B cell (primary cell): ENCODE measurements around the gene PUS3. TPM values are rescaled to one million over a fixed set of nuclear protein-coding genes. Genes with fewer than 3 reads are reported as not detected.

Source experiments
- ATAC-seq: fragments of 200-7000 bp; cut with Tn5 transposase; one replicate; pipeline ENCODE4 v1.10.0; 2021; ENCODE audit warnings: low read depth, mild to moderate bottlenecking, moderate number of reproducible peaks, moderate library complexity
- CTCF ChIA-PET: fragments of 350-600 bp; sonication (Branson Sonifier 250); formaldehyde crosslinking; loops from one replicate; lab custom pipeline; 2021; ENCODE audit warnings: antibody characterized with exemption, inconsistent platforms; lab: Charles Lee
- POLR2A ChIA-PET: fragments of 350-600 bp; sonication (Branson Sonifier 250); formaldehyde crosslinking; loops from one replicate; lab custom pipeline; 2021; ENCODE audit warnings: antibody characterized with exemption; lab: Charles Lee
- DNase-seq: peaks from one replicate; pipeline ENCODE4 v3.0.0; 2013
- H2AFZ ChIP-seq: 2 replicates; pipeline ENCODE4 v1.6.1; 2012; ENCODE audit warnings: mild to moderate bottlenecking, low read depth, low read length; ENCODE audit not compliant: insufficient read depth, poor library complexity, severe bottlenecking
- H3K27ac ChIP-seq, 2 donors: 1 replicate in 1 of 2; 2 replicates in 1 of 2; pipeline ENCODE4 v1.5.1; 2012 to 2013; ENCODE audit warnings: low read length in 2 of 2, mild to moderate bottlenecking in 2 of 2, moderate library complexity in 1 of 2
- H3K27me3 ChIP-seq, 4 experiments: fragments of 200-600 bp in 1 of 4; sonication (generic) in 1 of 4; replicated peaks in 1 of 4; 1 replicate in 2 of 4; 2 replicates in 2 of 4; pipeline versions ENCODE4 v1.6.1 to v1.7.0; 2013 to 2016; ENCODE audit warnings: low read length in 3 of 4, mild to moderate bottlenecking in 2 of 4, mixed read lengths in 1 of 4, moderate library complexity in 1 of 4; ENCODE audit not compliant: insufficient read depth in 4 of 4, control insufficient read depth in 3 of 4; ENCODE audit errors: control extremely low read depth in 1 of 4
- H3K36me3 ChIP-seq, 2 experiments: replicated peaks in 1 of 2; 1 replicate in 1 of 2; 2 replicates in 1 of 2; pipeline versions ENCODE4 v1.6.1 to v1.7.1; 2013; ENCODE audit warnings: low read length in 1 of 2; ENCODE audit not compliant: insufficient read depth in 2 of 2, control insufficient read depth in 1 of 2; ENCODE audit errors: control extremely low read depth in 1 of 2, extremely low read depth in 1 of 2
- H3K4me1 ChIP-seq, 2 donors: fragments of 200-600 bp in 1 of 2; sonication (generic) in 1 of 2; 1 replicate in 1 of 2; 2 replicates in 1 of 2; pipeline versions ENCODE4 v1.5.1 to v1.6.1; 2013 to 2017; ENCODE audit warnings: low read length in 2 of 2; ENCODE audit not compliant: control insufficient read depth in 2 of 2, insufficient read depth in 2 of 2
- H3K4me2 ChIP-seq: replicated peaks from 2 replicates; pipeline ENCODE3; 2012; ENCODE audit warnings: mild to moderate bottlenecking, low read depth, low read length; ENCODE audit not compliant: poor library complexity, severe bottlenecking
- H3K4me3 ChIP-seq, 5 experiments: fragments of 200-600 bp in 1 of 5; sonication (generic) in 1 of 5; 1 replicate in 3 of 5; 2 replicates in 2 of 5; pipeline versions ENCODE4 v1.5.1 to v1.7.0; 2011 to 2016; ENCODE audit warnings: low read length in 4 of 5, mild to moderate bottlenecking in 4 of 5, low read depth in 2 of 5, control low read depth in 1 of 5, moderate library complexity in 1 of 5; ENCODE audit not compliant: insufficient read depth in 1 of 5; ENCODE audit errors: control extremely low read depth in 1 of 5, extremely low read depth in 1 of 5
- H3K79me2 ChIP-seq: fragments of 200-600 bp; sonication (generic); one replicate; pipeline ENCODE4 v1.6.0; 2016; ENCODE audit warnings: low read length; ENCODE audit not compliant: control insufficient read depth, insufficient read depth
- H3K9ac ChIP-seq: fragments of 200-600 bp; sonication (generic); 2 replicates; pipeline ENCODE4 v1.6.1; 2017; ENCODE audit warnings: mild to moderate bottlenecking, low read length, moderate library complexity
- H3K9me3 ChIP-seq, 3 donors: one replicate each; pipeline versions ENCODE4 v1.6.1 to v1.7.1; 2013; ENCODE audit warnings: low read length in 2 of 3; ENCODE audit not compliant: control insufficient read depth in 2 of 3, insufficient read depth in 1 of 3; ENCODE audit errors: control extremely low read depth in 1 of 3
- H4K20me1 ChIP-seq: 2 replicates; pipeline ENCODE4 v1.6.0; 2012; ENCODE audit warnings: mild to moderate bottlenecking, low read length; ENCODE audit not compliant: insufficient read depth, control insufficient read depth, poor library complexity, severe bottlenecking
- H3K27ac Mint-ChIP-seq: one replicate; pipeline ENCODE4 v1.8.0; 2021; ENCODE audit warnings: mixed read lengths
- H3K27me3 Mint-ChIP-seq: one replicate; pipeline ENCODE4 v1.8.0; 2021; ENCODE audit warnings: mixed read lengths
- H3K4me1 Mint-ChIP-seq: one replicate; pipeline ENCODE4 v1.8.0; 2021; ENCODE audit warnings: mixed read lengths
- H3K4me3 Mint-ChIP-seq: one replicate; pipeline ENCODE4 v1.8.0; 2021; ENCODE audit warnings: mixed read lengths
- H3K9me3 Mint-ChIP-seq: one replicate; pipeline ENCODE4 v1.8.0; 2022; ENCODE audit warnings: mixed read lengths; ENCODE audit not compliant: insufficient read depth
- EZH2 ChIP-seq: IDR thresholded peaks from 2 replicates; pipeline ENCODE4 v1.6.1; 2012; ENCODE audit warnings: borderline replicate concordance, low read depth, mild to moderate bottlenecking, moderate library complexity, low read length; ENCODE audit not compliant: insufficient read depth, poor library complexity, severe bottlenecking
- WGBS: methylation state at CpG from one replicate; pipeline ENCODE4 v1.1.5; 2013; ENCODE audit warnings: missing lambda C conversion rate; ENCODE audit not compliant: insufficient coverage; 5-methylcytosine and 5-hydroxymethylcytosine counted together
- intact Hi-C: fragments of 100-400 bp; cut with micrococcal nuclease; formaldehyde crosslinking; loops from one replicate; pipeline ENCODE4 v1.10.0; 2022
- polyA plus RNA-seq: library from polyadenylated mRNA; depleted of rRNA; stranded (reverse); fragments of >200 nt; gene quantifications from 2 replicates; pipeline ENCODE4 v1.2.3, GENCODE V29; 2012
- total RNA-seq, 2 donors: library from RNA; stranded (reverse); fragments of 120-200 nt in 1 of 2; gene quantifications; 1 replicate in 1 of 2; 2 replicates in 1 of 2; pipeline versions ENCODE4 v1.2.3 to v1.2.4, GENCODE V29; 2013 to 2022
- TF ChIP-seq, protein P1 (sequence below): fragments of 200-600 bp; IDR thresholded peaks from one replicate; pipeline ENCODE4 v1.8.0; 2022; ENCODE audit warnings: antibody characterized with exemption, mild to moderate bottlenecking

The PUS3 gene
- total and polyA plus RNA-seq, 2 donors (not counting 1 experiment from before 2014, with no cell fraction given): 2.7 to 8.1 TPM

DNA sequence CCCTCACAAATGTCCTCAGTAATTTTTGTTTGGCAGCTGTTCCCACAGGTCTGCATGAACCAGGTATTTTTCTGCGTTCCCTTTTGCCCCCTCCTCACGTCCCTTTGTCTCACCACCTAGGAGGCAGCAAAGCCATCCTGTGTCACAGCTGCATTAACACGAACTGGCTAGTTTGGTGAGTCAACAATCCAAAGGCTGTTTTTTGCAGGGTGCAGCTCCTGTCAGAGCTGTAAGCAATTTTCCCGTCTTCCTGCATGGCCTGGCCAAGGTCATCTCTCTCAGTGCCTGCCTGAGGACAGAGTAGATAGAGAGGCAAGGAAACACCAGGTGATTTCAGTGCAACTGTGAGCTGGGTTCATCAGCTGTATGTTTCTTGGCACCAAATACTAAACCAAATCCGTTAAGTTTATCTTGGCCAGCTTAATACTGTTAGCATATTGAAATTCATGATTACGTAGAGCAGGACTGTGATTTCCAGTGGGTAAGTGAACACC, 22.3 kb upstream of the PUS3 start:
- 71% methylated on average over 4 of the region's 6 CpGs for WGBS
- peaks cover 2% of the 10 kb centered on the region for H3K4me1 Mint-ChIP-seq
- peaks cover 45% of the 10 kb centered on the region for H3K27me3 Mint-ChIP-seq
- Histone ChIP-seq H3K4me3 (no peak overlapping the region), H3K27ac (no peak overlapping the region), H3K27me3 (peaks cover 0 to 13% (median 0%) of the 10 kb centered on the region in 4 experiments), H3K9me3 (no peaks in the 10 kb centered on the region), H2AFZ (no peak overlapping the region), H4K20me1 (no peaks in the 10 kb centered on the region), H3K9ac (no peak overlapping the region), H3K4me2 (no peak overlapping the region), H3K36me3 (no peaks in the 10 kb centered on the region), H3K4me1 (no peaks in the 10 kb centered on the region), H3K79me2 (no peaks in the 10 kb centered on the region)
- TF ChIP-seq, protein P1, sequence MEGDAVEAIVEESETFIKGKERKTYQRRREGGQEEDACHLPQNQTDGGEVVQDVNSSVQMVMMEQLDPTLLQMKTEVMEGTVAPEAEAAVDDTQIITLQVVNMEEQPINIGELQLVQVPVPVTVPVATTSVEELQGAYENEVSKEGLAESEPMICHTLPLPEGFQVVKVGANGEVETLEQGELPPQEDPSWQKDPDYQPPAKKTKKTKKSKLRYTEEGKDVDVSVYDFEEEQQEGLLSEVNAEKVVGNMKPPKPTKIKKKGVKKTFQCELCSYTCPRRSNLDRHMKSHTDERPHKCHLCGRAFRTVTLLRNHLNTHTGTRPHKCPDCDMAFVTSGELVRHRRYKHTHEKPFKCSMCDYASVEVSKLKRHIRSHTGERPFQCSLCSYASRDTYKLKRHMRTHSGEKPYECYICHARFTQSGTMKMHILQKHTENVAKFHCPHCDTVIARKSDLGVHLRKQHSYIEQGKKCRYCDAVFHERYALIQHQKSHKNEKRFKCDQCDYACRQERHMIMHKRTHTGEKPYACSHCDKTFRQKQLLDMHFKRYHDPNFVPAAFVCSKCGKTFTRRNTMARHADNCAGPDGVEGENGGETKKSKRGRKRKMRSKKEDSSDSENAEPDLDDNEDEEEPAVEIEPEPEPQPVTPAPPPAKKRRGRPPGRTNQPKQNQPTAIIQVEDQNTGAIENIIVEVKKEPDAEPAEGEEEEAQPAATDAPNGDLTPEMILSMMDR: no peak
- TF ChIP-seq EZH2: no peak
- intact Hi-C loops: no loop called here
- H3K9me3 Mint-ChIP-seq: no peaks in the 10 kb centered on the region
- DNase-seq (no peak), ATAC-seq (no peak)
- CTCF ChIA-PET: interaction anchor here (0.8 to 3.4 kb wide), 3 partner anchors 8 to 556 kb away, joined by 3 to 29 read pairs (median 4); no protein-coding TSS in a partner anchor
- no peak overlapping the region for H3K27ac Mint-ChIP-seq
- POLR2A ChIA-PET: no interaction called here
- H3K4me3 Mint-ChIP-seq: no peak overlapping the region

DNA sequence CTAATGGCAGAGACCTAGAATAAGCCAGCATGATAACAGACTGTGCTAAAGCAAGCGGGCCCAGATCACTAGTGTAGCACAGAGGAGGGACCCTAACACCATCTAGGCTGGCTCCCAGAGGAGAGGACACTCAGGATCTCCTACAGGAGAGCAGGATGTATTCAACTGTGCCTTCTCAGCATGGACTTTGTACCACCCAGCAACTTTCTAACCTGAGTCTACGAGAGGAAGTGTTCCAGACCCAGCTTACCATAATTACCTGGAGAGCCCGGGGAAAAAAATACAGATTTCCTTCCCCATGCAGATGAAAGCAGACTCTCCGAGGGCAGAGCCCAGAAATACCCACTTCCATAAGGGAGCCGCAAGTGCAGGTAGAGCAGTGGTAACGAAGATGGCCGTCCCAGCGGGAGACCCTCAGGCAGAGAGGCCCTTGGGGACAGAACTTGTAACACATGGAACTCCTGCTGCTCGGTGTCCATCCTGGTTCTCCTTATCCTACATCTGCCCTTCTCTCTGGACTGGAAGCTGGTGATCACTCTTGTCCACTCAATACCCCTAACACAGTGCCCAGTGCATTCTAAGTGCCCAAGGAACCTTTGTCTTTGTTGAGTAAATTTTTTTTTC, 21.5 kb upstream of the PUS3 start:
- Histone ChIP-seq H3K27me3 (peaks cover 0 to 11% (median 0%) of the 10 kb centered on the region in 4 experiments), H3K36me3 (no peaks in the 10 kb centered on the region), H3K4me2 (no peak overlapping the region), H4K20me1 (no peaks in the 10 kb centered on the region), H3K79me2 (no peaks in the 10 kb centered on the region), H3K4me3 (no peak overlapping the region), H3K27ac (no peak overlapping the region), H2AFZ (no peak overlapping the region), H3K4me1 (no peaks in the 10 kb centered on the region), H3K9ac (no peak overlapping the region), H3K9me3 (no peaks in the 10 kb centered on the region)
- H3K4me3 Mint-ChIP-seq: no peak overlapping the region
- TF ChIP-seq EZH2: no peak
- TF ChIP-seq, protein P1: no peak
- 87% methylated on average over 9 of the region's 9 CpGs for WGBS
- ATAC-seq (no peak), DNase-seq (no peak)
- H3K9me3 Mint-ChIP-seq: no peaks in the 10 kb centered on the region
- CTCF ChIA-PET: interaction anchor here (1.4 to 3.4 kb wide), 3 partner anchors 8 to 556 kb away, joined by 3 to 29 read pairs (median 9); no protein-coding TSS in a partner anchor
- POLR2A ChIA-PET: no interaction called here
- H3K27me3 Mint-ChIP-seq: peaks cover 40% of the 10 kb centered on the region
- peaks cover 2% of the 10 kb centered on the region for H3K4me1 Mint-ChIP-seq
- intact Hi-C loops: no loop called here
- no peak overlapping the region for H3K27ac Mint-ChIP-seq
